HG03135 (cell line): ENCODE results near the gene ZNF426.
"Not testable (repeated sequence)": the region's sequence is repeated elsewhere in the genome, so short reads cannot be mapped to it uniquely, and the experiment has no call there.

Experiments
- ATAC-seq: cut with Tn5 transposase; IDR thresholded peaks from one replicate; pipeline ENCODE4 v1.9.1; 2021; ENCODE audit warnings: mild to moderate bottlenecking, moderate library complexity; ENCODE audit not compliant: unreplicated experiment

Gene ZNF426

DNA sequence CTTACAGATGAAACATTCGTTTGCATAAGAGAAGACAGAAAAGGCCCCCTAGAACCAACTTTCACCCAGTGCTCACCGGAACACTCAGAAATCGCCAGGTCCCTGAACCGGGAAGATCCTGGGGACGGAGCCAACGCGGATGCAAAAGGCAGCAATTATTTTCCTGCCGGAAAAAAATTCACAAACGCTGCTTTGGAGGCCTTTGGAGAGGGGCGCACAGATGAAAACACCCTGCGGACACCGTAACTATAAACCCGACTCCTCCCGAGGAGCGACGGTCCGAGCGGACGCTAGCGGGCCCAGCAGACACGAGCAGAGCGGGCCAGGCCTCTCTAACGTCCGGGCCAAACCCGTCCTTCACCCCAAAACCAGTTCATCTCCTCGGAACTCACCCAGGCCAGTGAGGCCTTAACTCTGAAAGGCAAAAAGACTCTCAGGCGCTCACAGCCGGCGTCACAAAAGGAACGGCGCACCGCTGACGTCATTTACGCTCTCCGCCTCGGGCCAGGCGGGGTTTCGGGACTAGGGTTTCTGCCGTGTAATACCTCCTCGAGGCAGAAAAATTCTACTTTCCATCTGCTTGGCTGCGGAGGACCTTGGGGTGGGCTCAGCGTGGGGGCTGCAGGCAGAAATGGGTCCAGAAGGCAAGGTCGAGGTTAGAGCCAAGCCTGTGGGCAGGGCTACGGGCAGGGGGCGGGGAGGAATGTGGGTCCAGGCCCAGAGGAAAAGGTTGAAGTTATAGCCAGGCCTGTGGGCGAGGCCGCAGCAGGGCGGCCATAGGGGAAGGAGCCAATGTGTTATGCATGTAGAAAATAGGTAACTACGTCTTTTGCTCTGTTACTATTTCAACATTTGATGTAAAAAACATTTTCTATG lies at the start of gene ZNF426:
Gene ZNF426 (minus strand): TSS at position 463 of the 876 bp plus-strand sequence. CDS start 2,413 bp downstream, outside the sequence.
- ATAC-seq, result peak; percentile 75

- ATAC-seq, result no peak
Observed at GRCh38 chr19:9586764-9587163, 48.3 kb upstream of the ZNF426 start.

DNA sequence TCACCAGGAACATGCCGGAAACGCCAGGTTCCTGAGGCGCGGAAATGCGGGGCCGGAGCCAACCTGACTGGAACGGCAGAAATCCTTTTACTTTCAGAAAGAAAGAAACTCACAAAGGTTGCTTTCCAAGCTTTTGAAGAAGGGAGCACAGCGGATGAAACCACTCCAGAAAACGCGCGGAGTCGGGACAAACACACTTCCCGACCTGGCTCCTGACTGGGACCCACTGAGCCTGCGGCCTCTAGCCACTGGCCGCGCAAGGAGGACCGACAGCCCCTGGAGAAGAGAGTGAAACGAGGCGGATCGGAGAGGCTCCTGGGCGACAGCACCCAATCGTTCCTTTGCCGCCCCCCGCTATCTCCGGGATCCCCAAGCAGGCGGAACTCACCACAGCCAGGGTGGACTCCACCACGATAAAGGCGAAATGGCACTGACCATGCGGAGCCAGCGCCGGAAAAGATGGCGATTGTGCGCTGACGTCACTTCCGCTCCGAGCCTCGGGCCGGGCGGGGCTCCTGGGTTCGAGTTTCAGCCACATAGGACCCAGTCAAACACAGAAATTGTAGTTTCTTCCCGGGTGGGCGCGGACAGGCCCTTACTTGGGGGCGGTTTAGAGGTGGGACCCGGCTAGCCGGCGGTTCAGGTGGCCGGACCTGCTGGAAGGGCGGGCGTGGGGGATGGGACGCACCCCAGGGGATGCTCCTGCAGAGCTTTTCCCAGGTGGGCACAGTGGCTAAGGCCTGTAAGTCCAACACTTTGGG lies 45.8 kb upstream of the ZNF426 start, which contains the start of gene ZNF121:
Gene ZNF121 (minus strand): TSS at position 432 of the 761 bp plus-strand sequence. CDS start 16,407 bp downstream, outside the sequence.
- ATAC-seq, result peak; percentile 90

- not testable (repeated sequence) for ATAC-seq
Observed at GRCh38 chr19:9582081-9582725, 43.8 kb upstream of the ZNF426 start.

DNA sequence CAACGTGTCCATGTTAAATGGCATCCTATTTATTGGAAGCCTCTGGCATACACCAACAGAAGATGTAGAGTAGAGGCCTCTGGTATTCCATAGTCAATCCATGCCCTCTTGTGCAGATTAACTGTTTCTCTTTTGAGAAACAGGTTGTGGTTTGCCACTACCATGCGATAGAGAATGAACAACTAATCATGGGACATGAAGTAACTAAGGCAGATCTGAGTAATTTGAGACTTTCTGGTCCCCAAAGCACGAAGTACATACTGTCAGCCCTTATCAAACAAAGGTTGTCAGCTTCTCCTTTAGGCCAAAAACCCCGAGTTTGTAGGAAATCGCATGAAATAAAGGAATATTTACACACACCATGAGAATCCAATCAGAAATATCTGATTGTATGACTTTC lies 42.3 kb upstream of the ZNF426 start:
- no peak for ATAC-seq

- ATAC-seq, result no peak
Observed at GRCh38 chr19:9570255-9570654, 31.8 kb upstream of the ZNF426 start.

- ATAC-seq, result no peak
Observed at GRCh38 chr19:9566729-9567128, 28.3 kb upstream of the ZNF426 start.

DNA sequence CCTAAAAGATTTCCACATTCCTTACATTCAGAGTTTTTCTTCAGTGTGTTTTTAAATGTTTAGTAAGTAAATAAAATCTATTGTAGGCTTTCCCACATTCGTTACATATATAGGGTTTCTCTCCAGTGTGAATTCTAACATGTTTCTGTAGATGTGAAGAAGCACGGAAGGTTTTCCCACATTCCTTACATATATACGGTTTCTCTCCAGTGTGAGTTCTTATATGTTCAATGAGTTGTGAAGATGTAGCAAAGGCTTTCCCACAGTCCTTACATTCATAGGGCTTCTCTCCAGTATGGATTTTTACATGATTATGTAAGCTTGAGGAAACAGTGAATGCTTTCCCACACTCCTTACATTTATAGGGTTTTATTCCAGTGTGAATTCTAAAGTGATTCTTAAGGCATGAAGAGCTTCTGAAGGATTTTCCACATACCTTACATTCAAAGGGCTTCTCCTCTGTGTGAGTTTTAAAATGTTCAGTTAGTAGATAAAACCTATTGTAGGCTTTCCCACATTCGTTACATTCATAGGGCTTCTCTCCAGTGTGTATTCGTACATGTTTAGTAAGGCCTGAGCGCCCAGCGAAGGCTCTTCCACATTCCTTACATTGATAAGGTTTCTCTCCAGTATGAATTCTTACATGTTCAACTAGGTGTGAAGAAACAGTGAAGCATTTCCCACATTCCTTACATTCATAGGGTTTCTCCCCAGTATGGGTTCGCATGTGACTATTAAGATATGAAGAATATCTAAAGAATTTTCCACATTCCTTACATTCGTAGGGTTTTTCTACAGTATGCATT lies 27.7 kb upstream of the ZNF426 start:
- no peak for ATAC-seq

GRCh38 chr19:9552536-9553274 lies 14.3 kb upstream of the ZNF426 start:
- ATAC-seq, result no peak

DNA sequence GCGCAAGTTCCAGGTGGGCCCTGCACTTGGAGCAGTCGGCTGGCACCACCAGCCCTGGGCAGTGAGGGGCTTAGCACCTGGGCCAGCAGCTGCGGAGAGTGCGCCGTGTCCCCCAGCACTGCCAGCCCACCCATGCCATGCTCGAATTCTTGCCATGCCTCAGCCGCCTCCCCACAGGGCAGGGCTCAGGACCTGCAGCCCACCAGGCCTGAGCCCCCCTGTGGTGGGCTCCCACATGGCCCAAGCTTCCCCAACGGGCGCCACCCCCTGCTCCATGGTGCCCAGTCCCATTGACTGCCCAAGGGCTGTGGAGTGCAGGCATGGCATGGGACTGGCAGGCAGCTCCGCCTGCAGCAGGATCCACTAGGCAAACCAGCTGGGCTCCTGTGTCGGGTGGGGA lies 9.4 kb upstream of the ZNF426 start:
- no peak for ATAC-seq

DNA sequence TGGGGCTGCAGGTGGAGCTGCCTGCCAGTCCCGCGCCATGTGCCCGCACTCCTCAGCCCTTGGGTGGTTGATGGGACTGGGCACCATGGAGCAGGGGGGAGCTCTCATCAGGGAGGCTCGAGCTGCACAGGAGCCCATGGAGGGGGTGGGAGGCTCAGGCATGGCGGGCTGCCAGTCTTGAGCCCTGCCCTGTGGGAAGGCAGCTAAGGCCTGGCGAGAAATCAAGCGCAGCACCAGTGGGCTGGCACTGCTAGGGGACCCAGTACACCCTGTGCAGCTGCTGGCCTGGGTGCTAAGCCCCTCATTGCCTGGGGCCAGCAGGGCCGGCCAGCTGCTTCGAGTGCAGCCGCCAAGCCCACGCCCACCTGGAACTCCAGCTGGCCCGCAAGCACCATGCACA lies 2.8 kb upstream of the ZNF426 start:
- not testable (repeated sequence) for ATAC-seq

GRCh38 chr19:9539921-9540320 lies 1.5 kb upstream of the ZNF426 start:
- ATAC-seq, result not testable (repeated sequence)

GRCh38 chr19:9539201-9539600 lies 756 bp upstream of the ZNF426 start:
- ATAC-seq, result not testable (repeated sequence)

- ATAC-seq, result no peak
Observed at GRCh38 chr19:9535934-9536333, 2.5 kb downstream of the ZNF426 start.

DNA sequence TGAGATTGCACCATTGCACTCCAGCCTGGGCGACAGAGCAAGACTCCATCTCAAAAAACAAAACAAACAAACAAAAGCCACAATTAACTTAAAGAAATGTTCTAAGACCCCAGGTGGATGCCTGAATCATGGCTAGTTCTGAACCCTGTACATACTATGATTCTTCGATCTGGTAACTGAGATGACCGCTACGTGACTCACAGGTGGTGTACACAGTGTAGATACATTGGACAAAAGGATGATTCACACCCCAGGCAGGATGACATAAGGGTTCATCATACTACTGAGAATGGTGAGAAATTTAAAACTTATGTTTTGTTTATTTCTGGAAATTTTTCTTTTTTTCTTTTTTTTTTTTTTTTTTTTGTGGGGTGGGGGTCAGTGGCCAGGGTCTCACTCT lies 6.5 kb downstream of the ZNF426 start:
- no peak for ATAC-seq

DNA sequence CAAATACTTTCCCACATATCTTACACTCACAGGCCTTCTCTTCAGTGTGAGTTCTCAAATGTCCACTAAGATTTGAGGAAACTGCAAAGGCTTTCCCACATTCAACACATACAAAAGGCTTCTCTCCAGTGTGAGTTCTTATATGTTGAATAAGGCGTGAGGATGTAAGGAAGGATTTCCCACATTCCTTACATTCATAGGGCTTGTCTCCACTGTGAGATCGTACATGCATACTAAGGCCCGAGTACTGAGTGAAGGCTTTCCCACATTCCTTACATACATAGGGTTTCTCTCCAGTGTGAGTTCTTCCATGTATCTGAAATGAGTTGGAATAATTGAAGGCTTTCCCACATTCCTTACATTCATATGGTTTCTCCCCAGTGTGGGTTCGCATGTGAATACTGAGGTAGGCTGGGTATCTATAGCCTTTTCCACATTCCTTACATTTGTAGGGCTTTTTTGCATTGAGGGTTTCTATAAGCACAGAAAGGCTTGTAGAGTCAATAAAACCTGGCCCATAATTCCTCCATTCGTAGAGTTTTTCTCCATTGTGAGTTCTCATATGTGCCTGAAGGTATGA lies 9.6 kb downstream of the ZNF426 start:
- no peak for ATAC-seq

GRCh38 chr19:9523885-9524474 lies 14.5 kb downstream of the ZNF426 start:
- no peak for ATAC-seq

- ATAC-seq, result no peak
Observed at GRCh38 chr19:9507285-9507684, 31.2 kb downstream of the ZNF426 start.

DNA sequence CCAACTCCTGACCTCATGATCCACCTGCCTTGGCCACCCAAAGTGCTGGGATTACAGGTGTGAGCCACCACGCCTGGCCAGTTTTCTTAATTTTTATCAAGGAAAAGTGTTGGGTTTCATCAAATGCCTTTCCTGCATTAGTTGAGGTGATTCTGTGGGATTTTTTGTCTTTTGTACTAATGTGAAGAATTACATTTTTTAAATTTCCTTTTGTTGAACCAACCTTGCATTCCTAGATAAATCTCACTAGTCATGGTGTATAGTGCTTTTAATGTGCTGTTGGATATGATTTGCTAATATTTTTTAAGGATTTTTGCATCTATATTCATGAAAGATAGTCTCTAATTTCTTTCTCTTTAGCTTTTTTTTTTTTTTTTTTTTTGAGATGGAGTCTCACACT lies 37.6 kb downstream of the ZNF426 start:
- ATAC-seq, result no peak
